Measurements from ENCODE around the gene SLC11A1.

- TF ChIP-seq, protein P1, sequence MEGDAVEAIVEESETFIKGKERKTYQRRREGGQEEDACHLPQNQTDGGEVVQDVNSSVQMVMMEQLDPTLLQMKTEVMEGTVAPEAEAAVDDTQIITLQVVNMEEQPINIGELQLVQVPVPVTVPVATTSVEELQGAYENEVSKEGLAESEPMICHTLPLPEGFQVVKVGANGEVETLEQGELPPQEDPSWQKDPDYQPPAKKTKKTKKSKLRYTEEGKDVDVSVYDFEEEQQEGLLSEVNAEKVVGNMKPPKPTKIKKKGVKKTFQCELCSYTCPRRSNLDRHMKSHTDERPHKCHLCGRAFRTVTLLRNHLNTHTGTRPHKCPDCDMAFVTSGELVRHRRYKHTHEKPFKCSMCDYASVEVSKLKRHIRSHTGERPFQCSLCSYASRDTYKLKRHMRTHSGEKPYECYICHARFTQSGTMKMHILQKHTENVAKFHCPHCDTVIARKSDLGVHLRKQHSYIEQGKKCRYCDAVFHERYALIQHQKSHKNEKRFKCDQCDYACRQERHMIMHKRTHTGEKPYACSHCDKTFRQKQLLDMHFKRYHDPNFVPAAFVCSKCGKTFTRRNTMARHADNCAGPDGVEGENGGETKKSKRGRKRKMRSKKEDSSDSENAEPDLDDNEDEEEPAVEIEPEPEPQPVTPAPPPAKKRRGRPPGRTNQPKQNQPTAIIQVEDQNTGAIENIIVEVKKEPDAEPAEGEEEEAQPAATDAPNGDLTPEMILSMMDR (conservative IDR thresholded peaks at IDR 0.05; ENCODE audit: low read depth, low read length) = no peak
- no peak for TF ChIP-seq RFX5 (IDR thresholded peaks at IDR 0.05; ENCODE audit: low read depth, low read length)
- TF ChIP-seq MXI1 (IDR thresholded peaks at IDR 0.05; ENCODE audit: borderline replicate concordance, low read depth, low read length) = peak; percentile 19; the same call in 1 of the 2 replicates
- no peak for TF ChIP-seq POLR2A (IDR thresholded peaks at IDR 0.05; ENCODE audit: low read depth, low read length)
- no peak for TF ChIP-seq RAD21 (IDR thresholded peaks at IDR 0.05; ENCODE audit: low read length)
- no peak for TF ChIP-seq CEBPB (IDR thresholded peaks at IDR 0.05; ENCODE audit: low read depth, low read length)
- peak; percentile 23; the same call in 1 of the 2 replicates for TF ChIP-seq USF2 (IDR thresholded peaks at IDR 0.05; ENCODE audit: low read depth, low read length)
- no peak for TF ChIP-seq CHD1 (IDR thresholded peaks at IDR 0.05; ENCODE audit: low read depth, low read length)
Observed at GRCh38 chr2:218396688-218397462, 14.8 kb downstream of the SLC11A1 start.
